ENCODE data around the gene SFMBT1. TPM values are rescaled to one million over a fixed set of nuclear protein-coding genes. Genes with fewer than 3 reads are reported as not detected.

SFMBT1 gene
- total and polyA plus RNA-seq, 2 experiments from 2014 or later: 5.3 to 24.0 TPM

DNA sequence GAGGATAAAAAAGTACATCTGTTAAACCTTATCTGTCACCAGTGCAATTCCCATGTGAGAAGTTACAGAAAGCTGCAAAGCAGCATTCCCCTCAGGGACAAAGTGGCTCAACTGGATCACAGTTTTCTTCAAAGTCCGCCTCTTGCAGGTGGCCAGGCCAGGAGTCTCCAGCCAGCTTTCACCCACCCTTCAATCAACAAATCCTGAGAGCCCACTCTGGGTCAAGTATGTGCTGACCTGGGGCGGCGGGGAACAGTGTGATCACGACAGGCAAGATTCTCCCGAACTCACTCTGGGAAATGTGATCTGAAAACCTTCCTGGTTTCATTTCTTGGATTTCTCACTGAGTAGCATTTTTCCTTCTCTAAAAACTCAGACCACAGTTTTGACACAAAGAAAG, 45.1 kb upstream of the SFMBT1 start (continued):
- TF ChIP-seq, protein P1, sequence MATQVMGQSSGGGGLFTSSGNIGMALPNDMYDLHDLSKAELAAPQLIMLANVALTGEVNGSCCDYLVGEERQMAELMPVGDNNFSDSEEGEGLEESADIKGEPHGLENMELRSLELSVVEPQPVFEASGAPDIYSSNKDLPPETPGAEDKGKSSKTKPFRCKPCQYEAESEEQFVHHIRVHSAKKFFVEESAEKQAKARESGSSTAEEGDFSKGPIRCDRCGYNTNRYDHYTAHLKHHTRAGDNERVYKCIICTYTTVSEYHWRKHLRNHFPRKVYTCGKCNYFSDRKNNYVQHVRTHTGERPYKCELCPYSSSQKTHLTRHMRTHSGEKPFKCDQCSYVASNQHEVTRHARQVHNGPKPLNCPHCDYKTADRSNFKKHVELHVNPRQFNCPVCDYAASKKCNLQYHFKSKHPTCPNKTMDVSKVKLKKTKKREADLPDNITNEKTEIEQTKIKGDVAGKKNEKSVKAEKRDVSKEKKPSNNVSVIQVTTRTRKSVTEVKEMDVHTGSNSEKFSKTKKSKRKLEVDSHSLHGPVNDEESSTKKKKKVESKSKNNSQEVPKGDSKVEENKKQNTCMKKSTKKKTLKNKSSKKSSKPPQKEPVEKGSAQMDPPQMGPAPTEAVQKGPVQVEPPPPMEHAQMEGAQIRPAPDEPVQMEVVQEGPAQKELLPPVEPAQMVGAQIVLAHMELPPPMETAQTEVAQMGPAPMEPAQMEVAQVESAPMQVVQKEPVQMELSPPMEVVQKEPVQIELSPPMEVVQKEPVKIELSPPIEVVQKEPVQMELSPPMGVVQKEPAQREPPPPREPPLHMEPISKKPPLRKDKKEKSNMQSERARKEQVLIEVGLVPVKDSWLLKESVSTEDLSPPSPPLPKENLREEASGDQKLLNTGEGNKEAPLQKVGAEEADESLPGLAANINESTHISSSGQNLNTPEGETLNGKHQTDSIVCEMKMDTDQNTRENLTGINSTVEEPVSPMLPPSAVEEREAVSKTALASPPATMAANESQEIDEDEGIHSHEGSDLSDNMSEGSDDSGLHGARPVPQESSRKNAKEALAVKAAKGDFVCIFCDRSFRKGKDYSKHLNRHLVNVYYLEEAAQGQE (IDR thresholded peaks at IDR 0.05; ENCODE audit: unreplicated experiment): no peak

DNA sequence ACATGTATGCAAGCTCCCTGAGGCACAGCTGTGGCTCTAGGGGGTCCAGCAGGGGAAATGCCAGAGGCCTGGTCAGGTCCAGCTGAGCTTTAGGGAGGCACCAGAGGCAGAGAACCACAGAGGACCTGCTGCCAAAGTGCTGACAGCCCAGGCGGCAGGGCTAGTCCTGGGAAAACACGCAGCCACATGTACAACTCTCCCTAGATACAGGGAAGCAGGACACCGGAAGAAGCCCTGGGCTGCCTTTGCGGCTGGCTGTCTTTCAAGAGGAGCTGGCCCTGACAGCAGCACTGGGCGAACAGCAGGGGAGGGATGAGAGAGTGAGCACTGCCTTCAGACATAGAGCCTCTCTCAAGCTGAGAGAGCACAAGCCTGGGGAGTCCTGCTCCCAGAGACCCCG, 43.6 kb upstream of the SFMBT1 start:
- H3K27me3 Mint-ChIP-seq (ENCODE audit: insufficient read depth, low read depth, poor library complexity): peaks cover 7% of the 10 kb centered on the region
- H3F3A ChIP-seq (replicated peaks; ENCODE audit: low read depth): 0 out of 2 replicates have a peak, but pooled peaks cover 4% of the 10 kb centered on the region
- no peak overlapping the region for H3K27ac Mint-ChIP-seq
- TF ChIP-seq, protein P1 (IDR thresholded peaks at IDR 0.05; ENCODE audit: unreplicated experiment): no peak
- TF ChIP-seq STAT1 (IDR thresholded peaks at IDR 0.05; ENCODE audit: unreplicated experiment) (no peak), EZH2 (IDR thresholded peaks at IDR 0.05; ENCODE audit: low read depth, unreplicated experiment) (no peak), POLR2AphosphoS5 (IDR thresholded peaks at IDR 0.05; ENCODE audit: low read depth) (no peak), ZNF114 (CRISPR knock-in tag; IDR thresholded peaks at IDR 0.05) (no peak), EZH2phosphoT487 (IDR thresholded peaks at IDR 0.05; ENCODE audit: unreplicated experiment) (no peak), JUNB (IDR thresholded peaks at IDR 0.05; ENCODE audit: unreplicated experiment) (no peak), NANOG (IDR thresholded peaks at IDR 0.05; ENCODE audit: borderline replicate concordance) (no peak)
- TF ChIP-seq, protein P2, sequence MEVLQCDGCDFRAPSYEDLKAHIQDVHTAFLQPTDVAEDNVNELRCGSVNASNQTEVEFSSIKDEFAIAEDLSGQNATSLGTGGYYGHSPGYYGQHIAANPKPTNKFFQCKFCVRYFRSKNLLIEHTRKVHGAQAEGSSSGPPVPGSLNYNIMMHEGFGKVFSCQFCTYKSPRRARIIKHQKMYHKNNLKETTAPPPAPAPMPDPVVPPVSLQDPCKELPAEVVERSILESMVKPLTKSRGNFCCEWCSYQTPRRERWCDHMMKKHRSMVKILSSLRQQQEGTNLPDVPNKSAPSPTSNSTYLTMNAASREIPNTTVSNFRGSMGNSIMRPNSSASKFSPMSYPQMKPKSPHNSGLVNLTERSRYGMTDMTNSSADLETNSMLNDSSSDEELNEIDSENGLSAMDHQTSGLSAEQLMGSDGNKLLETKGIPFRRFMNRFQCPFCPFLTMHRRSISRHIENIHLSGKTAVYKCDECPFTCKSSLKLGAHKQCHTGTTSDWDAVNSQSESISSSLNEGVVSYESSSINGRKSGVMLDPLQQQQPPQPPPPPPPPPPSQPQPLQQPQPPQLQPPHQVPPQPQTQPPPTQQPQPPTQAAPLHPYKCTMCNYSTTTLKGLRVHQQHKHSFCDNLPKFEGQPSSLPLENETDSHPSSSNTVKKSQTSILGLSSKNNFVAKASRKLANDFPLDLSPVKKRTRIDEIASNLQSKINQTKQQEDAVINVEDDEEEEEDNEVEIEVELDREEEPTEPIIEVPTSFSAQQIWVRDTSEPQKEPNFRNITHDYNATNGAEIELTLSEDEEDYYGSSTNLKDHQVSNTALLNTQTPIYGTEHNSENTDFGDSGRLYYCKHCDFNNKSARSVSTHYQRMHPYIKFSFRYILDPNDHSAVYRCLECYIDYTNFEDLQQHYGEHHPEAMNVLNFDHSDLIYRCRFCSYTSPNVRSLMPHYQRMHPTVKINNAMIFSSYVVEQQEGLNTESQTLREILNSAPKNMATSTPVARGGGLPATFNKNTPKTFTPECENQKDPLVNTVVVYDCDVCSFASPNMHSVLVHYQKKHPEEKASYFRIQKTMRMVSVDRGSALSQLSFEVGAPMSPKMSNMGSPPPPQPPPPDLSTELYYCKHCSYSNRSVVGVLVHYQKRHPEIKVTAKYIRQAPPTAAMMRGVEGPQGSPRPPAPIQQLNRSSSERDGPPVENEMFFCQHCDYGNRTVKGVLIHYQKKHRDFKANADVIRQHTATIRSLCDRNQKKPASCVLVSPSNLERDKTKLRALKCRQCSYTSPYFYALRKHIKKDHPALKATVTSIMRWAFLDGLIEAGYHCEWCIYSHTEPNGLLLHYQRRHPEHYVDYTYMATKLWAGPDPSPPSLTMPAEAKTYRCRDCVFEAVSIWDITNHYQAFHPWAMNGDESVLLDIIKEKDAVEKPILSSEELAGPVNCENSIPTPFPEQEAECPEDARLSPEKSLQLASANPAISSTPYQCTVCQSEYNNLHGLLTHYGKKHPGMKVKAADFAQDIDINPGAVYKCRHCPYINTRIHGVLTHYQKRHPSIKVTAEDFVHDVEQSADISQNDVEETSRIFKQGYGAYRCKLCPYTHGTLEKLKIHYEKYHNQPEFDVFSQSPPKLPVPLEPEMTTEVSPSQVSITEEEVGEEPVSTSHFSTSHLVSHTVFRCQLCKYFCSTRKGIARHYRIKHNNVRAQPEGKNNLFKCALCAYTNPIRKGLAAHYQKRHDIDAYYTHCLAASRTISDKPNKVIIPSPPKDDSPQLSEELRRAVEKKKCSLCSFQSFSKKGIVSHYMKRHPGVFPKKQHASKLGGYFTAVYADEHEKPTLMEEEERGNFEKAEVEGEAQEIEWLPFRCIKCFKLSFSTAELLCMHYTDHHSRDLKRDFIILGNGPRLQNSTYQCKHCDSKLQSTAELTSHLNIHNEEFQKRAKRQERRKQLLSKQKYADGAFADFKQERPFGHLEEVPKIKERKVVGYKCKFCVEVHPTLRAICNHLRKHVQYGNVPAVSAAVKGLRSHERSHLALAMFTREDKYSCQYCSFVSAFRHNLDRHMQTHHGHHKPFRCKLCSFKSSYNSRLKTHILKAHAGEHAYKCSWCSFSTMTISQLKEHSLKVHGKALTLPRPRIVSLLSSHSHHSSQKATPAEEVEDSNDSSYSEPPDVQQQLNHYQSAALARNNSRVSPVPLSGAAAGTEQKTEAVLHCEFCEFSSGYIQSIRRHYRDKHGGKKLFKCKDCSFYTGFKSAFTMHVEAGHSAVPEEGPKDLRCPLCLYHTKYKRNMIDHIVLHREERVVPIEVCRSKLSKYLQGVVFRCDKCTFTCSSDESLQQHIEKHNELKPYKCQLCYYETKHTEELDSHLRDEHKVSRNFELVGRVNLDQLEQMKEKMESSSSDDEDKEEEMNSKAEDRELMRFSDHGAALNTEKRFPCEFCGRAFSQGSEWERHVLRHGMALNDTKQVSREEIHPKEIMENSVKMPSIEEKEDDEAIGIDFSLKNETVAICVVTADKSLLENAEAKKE (CRISPR knock-in tag; IDR thresholded peaks at IDR 0.05): no peak
- TF ChIP-seq, protein P3, sequence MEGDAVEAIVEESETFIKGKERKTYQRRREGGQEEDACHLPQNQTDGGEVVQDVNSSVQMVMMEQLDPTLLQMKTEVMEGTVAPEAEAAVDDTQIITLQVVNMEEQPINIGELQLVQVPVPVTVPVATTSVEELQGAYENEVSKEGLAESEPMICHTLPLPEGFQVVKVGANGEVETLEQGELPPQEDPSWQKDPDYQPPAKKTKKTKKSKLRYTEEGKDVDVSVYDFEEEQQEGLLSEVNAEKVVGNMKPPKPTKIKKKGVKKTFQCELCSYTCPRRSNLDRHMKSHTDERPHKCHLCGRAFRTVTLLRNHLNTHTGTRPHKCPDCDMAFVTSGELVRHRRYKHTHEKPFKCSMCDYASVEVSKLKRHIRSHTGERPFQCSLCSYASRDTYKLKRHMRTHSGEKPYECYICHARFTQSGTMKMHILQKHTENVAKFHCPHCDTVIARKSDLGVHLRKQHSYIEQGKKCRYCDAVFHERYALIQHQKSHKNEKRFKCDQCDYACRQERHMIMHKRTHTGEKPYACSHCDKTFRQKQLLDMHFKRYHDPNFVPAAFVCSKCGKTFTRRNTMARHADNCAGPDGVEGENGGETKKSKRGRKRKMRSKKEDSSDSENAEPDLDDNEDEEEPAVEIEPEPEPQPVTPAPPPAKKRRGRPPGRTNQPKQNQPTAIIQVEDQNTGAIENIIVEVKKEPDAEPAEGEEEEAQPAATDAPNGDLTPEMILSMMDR (conservative IDR thresholded peaks at IDR 0.05; ENCODE audit: low read depth in 2 of 2): no peak

More for the DNA sequence above, 43.6 kb upstream of the SFMBT1 start:
- no peaks in the 10 kb centered on the region for H3K36me3 Mint-ChIP-seq (ENCODE audit: low read depth)
- Histone ChIP-seq H3K79me2 (replicated peaks; ENCODE audit: insufficient read depth) (no peaks in the 10 kb centered on the region), H3K4me1 (ENCODE audit: insufficient read depth) (no peaks in the 10 kb centered on the region), H2AFZ (no peak overlapping the region), H3K4me3 (no peak overlapping the region), H3K36me3 (ENCODE audit: insufficient read depth) (no peaks in the 10 kb centered on the region), H3K27ac (ENCODE audit: low read depth) (no peak overlapping the region), H4K20me1 (replicated peaks; ENCODE audit: insufficient read depth) (no peaks in the 10 kb centered on the region; the same call in 1 of the 2 replicates), H3K27me3 (ENCODE audit: insufficient read depth) (no peaks in the 10 kb centered on the region), H3K9me2 (ENCODE audit: insufficient read depth) (no peaks in the 10 kb centered on the region), H3K4me2 (no peak overlapping the region)
- ATAC-seq (no peak), DNase-seq (ENCODE audit: low spot score) (no peak)
- no peaks in the 10 kb centered on the region for H3K9me3 Mint-ChIP-seq
- no peak overlapping the region for H3K4me3 Mint-ChIP-seq
- peaks cover 2% of the 10 kb centered on the region; the same call in 1 of the 3 replicates for H3K4me1 Mint-ChIP-seq

Data from GM23338 (cell line).